SK-N-SH (cell line): ENCODE data around the gene CNTFR. TPM values are rescaled to one million over a fixed set of nuclear protein-coding genes. Genes with fewer than 3 reads are reported as not detected.
A peak's percentile ranks its signal among the peaks of the same experiment; 100 is the strongest.

Experiments
- CTCF ChIA-PET: fragments of 300-600, 350-600 bp; formaldehyde crosslinking; extraction: SDS; loops from one replicate; lab custom pipeline; 2021; lab: Yijun Ruan, JAX
- POLR2A ChIA-PET: fragments of 350-600 bp; sonication (Branson Sonifier 250); formaldehyde crosslinking; extraction: SDS; loops from one replicate; lab custom pipeline; 2020; ENCODE audit warnings: antibody characterized with exemption, inconsistent platforms; lab: Yijun Ruan, JAX
- DNase-seq: peaks from one replicate; pipeline ENCODE4 v3.0.0; 2012
- H2AFZ ChIP-seq: fragments of 200-600 bp; sonication (generic); 2 replicates; pipeline ENCODE4 v1.8.1; 2016; ENCODE audit warnings: antibody characterized with exemption, mild to moderate bottlenecking, low read depth
- H3F3A ChIP-seq: fragments of 200-600 bp; sonication (generic); replicated peaks from 2 replicates; pipeline ENCODE3; 2016; ENCODE audit warnings: antibody characterized with exemption, mild to moderate bottlenecking; ENCODE audit not compliant: insufficient read depth
- H3K27ac ChIP-seq, 2 experiments: fragments of 200-500 bp in 1 of 2; fragments of 200-600 bp in 1 of 2; sonication (Bioruptor generic) in 1 of 2; sonication (generic), shearing (Covaris generic) in 1 of 2; 2 replicates each; pipeline versions ENCODE4 v1.5.1 to v1.6.1; 2014 to 2016; ENCODE audit warnings: low read depth in 2 of 2, inconsistent platforms in 1 of 2, low read length in 1 of 2, mild to moderate bottlenecking in 1 of 2, mixed read lengths in 1 of 2
- H3K27me3 ChIP-seq: fragments of 200-600 bp; sonication (generic), shearing (Covaris generic); 2 replicates; pipeline ENCODE4 v1.6.1; 2016; ENCODE audit warnings: mixed run types; ENCODE audit not compliant: insufficient read depth
- H3K36me3 ChIP-seq, 2 experiments: fragments of 200-500 bp in 1 of 2; fragments of 200-600 bp in 1 of 2; sonication (Bioruptor generic) in 1 of 2; sonication (generic) in 1 of 2; replicated peaks in 1 of 2; 2 replicates each; pipeline versions ENCODE3 to v1.5.1; 2014 to 2016; ENCODE audit warnings: low read length in 1 of 2, mild to moderate bottlenecking in 1 of 2; ENCODE audit not compliant: insufficient read depth in 2 of 2, control insufficient read depth in 1 of 2
- H3K4me1 ChIP-seq, 2 experiments: fragments of 200-500 bp in 1 of 2; fragments of 200-600 bp in 1 of 2; sonication (Bioruptor generic) in 1 of 2; sonication (generic), shearing (Covaris generic) in 1 of 2; 2 replicates each; pipeline versions ENCODE4 v1.5.1 to v1.6.1; 2014 to 2016; ENCODE audit warnings: low read depth in 1 of 2, low read length in 1 of 2, mixed run types in 1 of 2; ENCODE audit not compliant: insufficient read depth in 2 of 2, control insufficient read depth in 1 of 2
- H3K4me2 ChIP-seq: fragments of 200-600 bp; sonication (generic), shearing (Covaris generic); 2 replicates; pipeline ENCODE4 v1.6.1; 2017; ENCODE audit warnings: mixed run types
- H3K4me3 ChIP-seq, 2 experiments: fragments of 200-500 bp in 1 of 2; fragments of 200-600 bp in 1 of 2; sonication (Bioruptor generic) in 1 of 2; sonication (generic), shearing (Covaris generic) in 1 of 2; 2 replicates each; pipeline versions ENCODE4 v1.5.1 to v1.8.1; 2014 to 2016; ENCODE audit warnings: low read depth in 2 of 2, inconsistent platforms in 1 of 2, low read length in 1 of 2, mild to moderate bottlenecking in 1 of 2, mixed read lengths in 1 of 2, moderate library complexity in 1 of 2
- H3K79me2 ChIP-seq: fragments of 200-600 bp; sonication (generic); 2 replicates; pipeline ENCODE4 v1.8.1; 2017; ENCODE audit warnings: mild to moderate bottlenecking; ENCODE audit not compliant: insufficient read depth
- H3K9ac ChIP-seq: fragments of 200-600 bp; sonication (generic); 2 replicates; pipeline ENCODE4 v1.6.1; 2017; ENCODE audit warnings: mixed run types
- H3K9me2 ChIP-seq: fragments of 200-600 bp; sonication (generic); 2 replicates; pipeline ENCODE4 v1.6.1; 2017; ENCODE audit warnings: mixed run types
- H3K9me3 ChIP-seq: fragments of 200-600 bp; sonication (generic); 2 replicates; pipeline ENCODE4 v1.6.1; 2017; ENCODE audit warnings: mixed run types, mild to moderate bottlenecking, moderate library complexity
- H4K20me1 ChIP-seq: fragments of 200-600 bp; sonication (generic); 2 replicates; pipeline ENCODE4 v1.6.1; 2017; ENCODE audit warnings: mild to moderate bottlenecking, mixed run types; ENCODE audit not compliant: insufficient read depth
- CHD2 ChIP-seq: fragments of 150-350 bp; IDR thresholded peaks from 2 replicates; pipeline ENCODE4 v1.6.1; 2018; ENCODE audit warnings: low read length; ENCODE audit not compliant: partially characterized antibody
- EP300 ChIP-seq, 2 experiments: IDR thresholded peaks; 2 replicates each; pipeline versions ENCODE4 v1.4.0 to v1.6.1; 2012; ENCODE audit warnings: borderline replicate concordance in 1 of 2, low read depth in 1 of 2, low read length in 1 of 2
- FOSL2 ChIP-seq: IDR thresholded peaks from 2 replicates; pipeline ENCODE4 v1.4.0; 2012; ENCODE audit warnings: low read depth, mild to moderate bottlenecking, moderate library complexity, borderline replicate concordance
- FOXJ3 ChIP-seq: sonication (generic); formaldehyde crosslinking; IDR thresholded peaks from 2 replicates; pipeline ENCODE4 v1.5.1; 2020; ENCODE audit warnings: mild to moderate bottlenecking, missing genetic modification reagents
- FOXM1 ChIP-seq: IDR thresholded peaks from 2 replicates; pipeline ENCODE4 v1.4.0; 2012; ENCODE audit warnings: low read depth, mild to moderate bottlenecking
- IRF3 ChIP-seq: fragments of 150-350 bp; IDR thresholded peaks from 2 replicates; pipeline ENCODE4 v1.6.1; 2016; ENCODE audit warnings: mild to moderate bottlenecking, low read depth, low read length
- MEF2A ChIP-seq: IDR thresholded peaks from 2 replicates; pipeline ENCODE4 v1.4.0; 2012; ENCODE audit warnings: low read depth, borderline replicate concordance
- NRF1 ChIP-seq: IDR thresholded peaks from 2 replicates; pipeline ENCODE4 v1.6.1; 2012; ENCODE audit warnings: low read depth, mild to moderate bottlenecking, low read length
- POLR2AphosphoS5 ChIP-seq: IDR thresholded peaks from 2 replicates; pipeline ENCODE4 v1.6.1; 2012; ENCODE audit warnings: low read depth, low read length
- RAD21 ChIP-seq: IDR thresholded peaks from 2 replicates; pipeline ENCODE4 v1.6.1; 2012; ENCODE audit warnings: mild to moderate bottlenecking, low read length
- RCOR1 ChIP-seq: fragments of 150-350 bp; IDR thresholded peaks from 2 replicates; pipeline ENCODE4 v1.6.1; 2017; ENCODE audit warnings: antibody characterized with exemption, low read length
- RXRA ChIP-seq: IDR thresholded peaks from 2 replicates; pipeline ENCODE4 v1.4.0; 2012; ENCODE audit warnings: low read depth, mild to moderate bottlenecking, borderline replicate concordance
- SMC3 ChIP-seq: IDR thresholded peaks from 2 replicates; pipeline ENCODE4 v1.6.1; 2012; ENCODE audit warnings: low read depth, low read length, improper control_type of control experiment
- USF1 ChIP-seq: IDR thresholded peaks from 2 replicates; pipeline ENCODE4 v1.4.0; 2012; ENCODE audit warnings: low read depth, borderline replicate concordance
- WGBS: methylation state at CpG from one replicate; pipeline ENCODE4 v1.1.6; 2017; ENCODE audit warnings: low lambda C conversion rate; 5-methylcytosine and 5-hydroxymethylcytosine counted together
- polyA plus RNA-seq, 3 experiments: library from polyadenylated mRNA; depleted of rRNA; stranded (reverse); fragments of >200 nt; gene quantifications; 2 replicates each; pipeline ENCODE4 v1.2.3, GENCODE V29; 2012

The CNTFR gene
- polyA plus RNA-seq, 1 of the 3 experiments (the other 2 are of a cell fraction) = 1.8 TPM

GRCh38 chr9:34633851-34634550, 44.5 kb upstream of the CNTFR start (continued):
- TF ChIP-seq USF1 (no peak), FOSL2 (no peak), CHD2 (peak; percentile 36), RAD21 (peak; percentile 88), IRF3 (no peak), FOXM1 (no peak), MEF2A (no peak), NRF1 (no peak), EP300 (IDR thresholded peaks at IDR 0.05; ENCODE audit: borderline replicate concordance in 1 of 2, low read depth in 1 of 2, low read length in 1 of 2) (no peak), POLR2AphosphoS5 (peak; percentile 15; the same call in 1 of the 2 replicates)

GRCh38 chr9:34633166-34633565, 43.6 kb upstream of the CNTFR start:
- no peak for TF ChIP-seq RXRA
- no peak for TF ChIP-seq FOXJ3 (CRISPR knock-in tag)
- TF ChIP-seq RCOR1 = no peak
- TF ChIP-seq SMC3 = no peak
- no peak for TF ChIP-seq NRF1
- no peak overlapping the region for H3K9ac ChIP-seq
- no peak for DNase-seq
- no peaks in the 10 kb centered on the region for H3F3A ChIP-seq
- H3K9me2 ChIP-seq = no peaks in the 10 kb centered on the region
- H3K4me3 ChIP-seq = no peak overlapping the region
- peaks cover 1 to 24% of the 10 kb centered on the region in 2 experiments; a peak in 1 of 4 replicates for H3K4me1 ChIP-seq
- WGBS = 93% methylated on average over 5 of the region's 5 CpGs
- no peak overlapping the region for H3K4me2 ChIP-seq
- H2AFZ ChIP-seq = no peak overlapping the region
- peaks cover 0 to 5% of the 10 kb centered on the region in 2 experiments for H3K36me3 ChIP-seq
- H3K27ac ChIP-seq = no peak overlapping the region
- H3K79me2 ChIP-seq = peaks cover 22% of the 10 kb centered on the region
- ChIA-PET CTCF (interaction anchor here (0.5 to 12.3 kb wide), 30 partner anchors 9 to 607 kb away, joined by 3 to 256 read pairs (median 6); partner anchors contain the start of genes CCL21, CNTFR, DCTN3 and GALT), POLR2A (no interaction called here)
- H3K9me3 ChIP-seq = no peaks in the 10 kb centered on the region
- peaks cover 14% of the 10 kb centered on the region; the same call in 1 of the 2 replicates for H3K27me3 ChIP-seq
- 0 out of 2 replicates have a peak, but pooled peaks cover 3% of the 10 kb centered on the region for H4K20me1 ChIP-seq
